ENCODE data around the gene CMC1.
"Not testable (repeated sequence)": the region's sequence is repeated elsewhere in the genome, so short reads cannot be mapped to it uniquely, and the experiment has no call there.

CMC1 gene

GRCh38 chr3:28247286-28247685 lies 5.9 kb downstream of the CMC1 start:
- DNase-seq = no peak

GRCh38 chr3:28250999-28251398 lies 9.6 kb downstream of the CMC1 start:
- no peak for DNase-seq

- no peak for DNase-seq
These were observed 10.6 kb downstream of the CMC1 start for GRCh38 chr3:28252001-28252431.

GRCh38 chr3:28253040-28253715 lies 11.8 kb downstream of the CMC1 start:
- DNase-seq = no peak

GRCh38 chr3:28262001-28262400 lies 20.6 kb downstream of the CMC1 start:
- DNase-seq = no peak

GRCh38 chr3:28265641-28266040 lies 24.2 kb downstream of the CMC1 start:
- DNase-seq = no peak

GRCh38 chr3:28267984-28268849 lies 26.8 kb downstream of the CMC1 start:
- DNase-seq = no peak

GRCh38 chr3:28268989-28269388 lies 27.6 kb downstream of the CMC1 start:
- DNase-seq = no peak

- not testable (repeated sequence) for DNase-seq
These were observed 28.5 kb downstream of the CMC1 start for GRCh38 chr3:28269884-28270283.

GRCh38 chr3:28273837-28274236 lies 32.4 kb downstream of the CMC1 start:
- DNase-seq = no peak

- DNase-seq = no peak
These were observed 37.5 kb downstream of the CMC1 start for GRCh38 chr3:28278918-28279317.

GRCh38 chr3:28279770-28280169 lies 38.4 kb downstream of the CMC1 start:
- no peak for DNase-seq

GRCh38 chr3:28280781-28281180 lies 39.4 kb downstream of the CMC1 start:
- no peak for DNase-seq

GRCh38 chr3:28286595-28286994 lies 45.2 kb downstream of the CMC1 start:
- peak; percentile 14 for DNase-seq

GRCh38 chr3:28287046-28287445 lies 45.6 kb downstream of the CMC1 start:
- no peak for DNase-seq

- DNase-seq = no peak
These were observed 49.5 kb downstream of the CMC1 start for GRCh38 chr3:28290863-28291300.

GRCh38 chr3:28291577-28291976 lies 50.2 kb downstream of the CMC1 start:
- no peak for DNase-seq

- DNase-seq = no peak
These were observed 51.2 kb downstream of the CMC1 start for GRCh38 chr3:28292622-28293021.

- no peak for DNase-seq
These were observed 53.4 kb downstream of the CMC1 start for GRCh38 chr3:28294667-28295413.

- DNase-seq = no peak
These were observed 54.6 kb downstream of the CMC1 start for GRCh38 chr3:28295898-28296490.

- no peak for DNase-seq
These were observed 58.3 kb downstream of the CMC1 start for GRCh38 chr3:28299705-28300104.

- no peak for DNase-seq
These were observed 59.0 kb downstream of the CMC1 start for GRCh38 chr3:28300345-28300962.

GRCh38 chr3:28301688-28302087 lies 60.3 kb downstream of the CMC1 start:
- no peak for DNase-seq
